Measurements from ENCODE around the gene SCAMP4.

The SCAMP4 gene

DNA sequence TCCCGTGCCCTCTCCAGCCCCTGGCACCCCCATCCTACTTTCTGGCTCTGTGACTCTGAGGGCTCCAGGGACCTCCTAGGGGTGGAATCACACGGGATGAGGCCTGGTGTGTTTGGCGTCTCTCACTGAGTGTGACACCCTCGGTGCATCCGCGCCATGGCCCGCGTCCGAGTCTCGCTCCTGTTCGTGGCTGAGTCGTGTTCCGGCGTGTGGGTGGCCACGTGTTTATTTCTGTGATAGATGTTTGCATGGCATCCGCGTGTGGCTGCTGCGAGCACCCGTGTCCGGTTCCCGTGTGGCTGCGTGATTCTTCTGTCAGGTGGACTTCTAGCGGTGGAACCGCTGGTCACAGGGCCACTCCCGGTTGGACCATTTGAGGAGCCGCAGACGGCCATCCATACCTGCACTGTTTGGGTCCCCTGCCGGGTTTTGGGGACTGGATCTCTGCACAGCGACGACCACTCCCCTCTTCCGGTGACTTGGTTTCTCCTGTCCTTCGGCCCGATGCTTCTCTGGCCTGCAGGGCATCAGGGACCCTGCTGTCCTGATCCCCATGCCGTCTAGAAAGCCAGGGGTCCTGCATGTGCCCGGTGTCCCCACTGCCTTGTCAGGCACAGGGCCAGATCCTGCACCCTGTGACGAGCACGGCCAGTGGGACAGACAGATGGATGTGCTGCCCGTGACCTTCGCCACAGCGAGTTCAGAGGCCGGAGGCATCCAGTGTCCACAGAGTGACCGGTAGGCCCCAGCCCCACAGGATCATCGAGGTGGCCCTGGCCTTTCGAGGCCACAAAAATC is 44.3 kb downstream of the SCAMP4 start:
- no peak overlapping the region for H2BK120ac ChIP-seq (ENCODE audit: low read depth, low read length)
- no peaks in the 10 kb centered on the region for H3K27me3 ChIP-seq (ENCODE audit: control insufficient read depth in 1 of 2, insufficient read depth in 1 of 2, low read length in 2 of 2)
- H4K8ac ChIP-seq (ENCODE audit: low read length): no peak overlapping the region
- peaks cover 22% of the 10 kb centered on the region for H3K4me1 ChIP-seq (ENCODE audit: control insufficient read depth, insufficient read depth, low read depth, low read length)
- WGBS: 96% methylated on average over 41 of the region's 44 CpGs
- no peak overlapping the region for H3K4me2 ChIP-seq (ENCODE audit: low read length, poor library complexity, severe bottlenecking)
- no peak overlapping the region for H3K4me3 ChIP-seq (ENCODE audit: insufficient read depth in 1 of 2, low read depth in 1 of 2, low read length in 2 of 2)
- no peak overlapping the region for H2BK12ac ChIP-seq (ENCODE audit: low read length in 2 of 2)
- no peak for DNase-seq
- no peak overlapping the region for H3K4ac ChIP-seq (ENCODE audit: low read depth in 1 of 2, low read length in 2 of 2)
- no peaks in the 10 kb centered on the region for H3K9me3 ChIP-seq (ENCODE audit: control insufficient read depth, low read length)
- H3K14ac ChIP-seq (ENCODE audit: low read length in 2 of 2): no peak overlapping the region
- peaks cover 0 to 64% of the 10 kb centered on the region in 2 experiments for H3K36me3 ChIP-seq (ENCODE audit: control insufficient read depth in 1 of 2, insufficient read depth in 2 of 2, low read depth in 1 of 2, low read length in 2 of 2)
- H3K27ac ChIP-seq (ENCODE audit: low read length, poor library complexity, severe bottlenecking): no peak overlapping the region
- no peak overlapping the region for H3K9ac ChIP-seq (ENCODE audit: low read length)
- H4K91ac ChIP-seq (ENCODE audit: low read length): no peak overlapping the region
- H2AFZ ChIP-seq (ENCODE audit: low read depth, low read length): no peak overlapping the region
- H2AK5ac ChIP-seq (ENCODE audit: low read length, severe bottlenecking): no peak overlapping the region
- H2BK15ac ChIP-seq (ENCODE audit: low read depth, poor library complexity, severe bottlenecking): no peak overlapping the region
- no peak overlapping the region for H3K18ac ChIP-seq (ENCODE audit: low read depth in 1 of 2, low read length in 2 of 2)
- no peak overlapping the region for H2BK5ac ChIP-seq (ENCODE audit: low read depth, low read length, poor library complexity, severe bottlenecking)
- H3K79me1 ChIP-seq (replicated peaks; ENCODE audit: low read length, poor library complexity, severe bottlenecking): peaks cover 2% of the 10 kb centered on the region
- no peak overlapping the region for H3K23ac ChIP-seq (ENCODE audit: low read length in 2 of 2)

DNA sequence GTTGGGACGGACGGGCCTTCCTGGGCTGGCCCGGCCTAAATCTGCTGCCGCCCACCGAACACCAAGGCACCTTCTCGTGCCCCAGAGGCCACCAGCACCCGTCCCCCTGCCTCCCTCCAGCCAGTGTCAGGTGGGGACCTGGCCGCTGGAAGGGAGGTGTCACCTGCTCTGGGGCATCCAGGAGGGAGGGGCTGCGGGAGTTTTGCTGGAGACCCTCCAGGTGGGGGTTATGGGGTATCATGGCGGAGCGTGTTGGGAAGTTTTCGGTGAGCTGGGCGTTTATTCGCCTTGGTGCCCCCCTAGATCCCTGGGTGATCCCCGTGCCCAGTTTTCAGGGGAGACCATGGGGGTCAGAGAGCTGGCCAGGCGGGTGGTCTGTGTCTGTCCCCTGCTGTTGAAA is 45.4 kb downstream of the SCAMP4 start:
- Histone ChIP-seq H3K4me2 (ENCODE audit: low read length, poor library complexity, severe bottlenecking) (no peak overlapping the region), H4K91ac (ENCODE audit: low read length) (no peak overlapping the region), H3K18ac (ENCODE audit: low read depth in 1 of 2, low read length in 2 of 2) (no peak overlapping the region), H3K79me1 (replicated peaks; ENCODE audit: low read length, poor library complexity, severe bottlenecking) (peaks cover 4% of the 10 kb centered on the region), H2BK15ac (ENCODE audit: low read depth, poor library complexity, severe bottlenecking) (no peak overlapping the region), H2BK120ac (ENCODE audit: low read depth, low read length) (no peak overlapping the region), H3K23ac (ENCODE audit: low read length in 2 of 2) (no peak overlapping the region), H2BK5ac (ENCODE audit: low read depth, low read length, poor library complexity, severe bottlenecking) (no peak overlapping the region), H3K36me3 (ENCODE audit: control insufficient read depth in 1 of 2, insufficient read depth in 2 of 2, low read depth in 1 of 2, low read length in 2 of 2) (peaks cover 0 to 71% of the 10 kb centered on the region in 2 experiments), H3K9me3 (ENCODE audit: control insufficient read depth, low read length) (no peaks in the 10 kb centered on the region), H3K4ac (ENCODE audit: low read depth in 1 of 2, low read length in 2 of 2) (no peak overlapping the region), H4K8ac (ENCODE audit: low read length) (no peak overlapping the region), H3K9ac (ENCODE audit: low read length) (no peak overlapping the region), H3K4me3 (ENCODE audit: insufficient read depth in 1 of 2, low read depth in 1 of 2, low read length in 2 of 2) (no peak overlapping the region), H3K27me3 (ENCODE audit: control insufficient read depth in 1 of 2, insufficient read depth in 1 of 2, low read length in 2 of 2) (no peaks in the 10 kb centered on the region), H3K4me1 (ENCODE audit: control insufficient read depth, insufficient read depth, low read depth, low read length) (peaks cover 25% of the 10 kb centered on the region), H2BK12ac (ENCODE audit: low read length in 2 of 2) (no peak overlapping the region), H2AK5ac (ENCODE audit: low read length, severe bottlenecking) (no peak overlapping the region), H3K14ac (ENCODE audit: low read length in 2 of 2) (no peak overlapping the region), H2AFZ (ENCODE audit: low read depth, low read length) (no peak overlapping the region), H3K27ac (ENCODE audit: low read length, poor library complexity, severe bottlenecking) (no peak overlapping the region)
- DNase-seq: no peak
- 97% methylated on average over 16 of the region's 16 CpGs for WGBS

DNA sequence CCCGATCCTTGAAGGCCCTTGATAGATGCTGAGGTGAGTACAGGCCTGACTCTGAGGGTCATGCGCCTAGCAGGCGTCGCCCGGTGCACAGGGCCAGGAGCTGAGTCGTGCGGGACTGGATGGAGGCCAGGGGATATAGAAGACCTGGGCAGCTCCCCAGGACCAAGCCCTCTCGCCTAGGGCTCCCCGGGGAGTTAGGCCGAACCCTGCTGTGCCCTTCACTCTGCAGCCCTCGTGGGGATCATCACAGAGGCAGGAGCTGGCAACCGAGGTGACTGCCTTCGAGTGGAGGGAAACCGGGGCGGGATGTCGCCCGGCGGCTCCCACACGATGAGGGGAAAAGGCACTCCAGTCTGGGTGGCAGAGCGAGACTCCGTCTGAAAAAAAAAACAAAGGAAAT is 47.4 kb downstream of the SCAMP4 start:
- Histone ChIP-seq H2BK5ac (ENCODE audit: low read depth, low read length, poor library complexity, severe bottlenecking) (no peak overlapping the region), H3K9ac (ENCODE audit: low read length) (no peak overlapping the region)
- WGBS: 97% methylated on average over 21 of the region's 21 CpGs

DNA sequence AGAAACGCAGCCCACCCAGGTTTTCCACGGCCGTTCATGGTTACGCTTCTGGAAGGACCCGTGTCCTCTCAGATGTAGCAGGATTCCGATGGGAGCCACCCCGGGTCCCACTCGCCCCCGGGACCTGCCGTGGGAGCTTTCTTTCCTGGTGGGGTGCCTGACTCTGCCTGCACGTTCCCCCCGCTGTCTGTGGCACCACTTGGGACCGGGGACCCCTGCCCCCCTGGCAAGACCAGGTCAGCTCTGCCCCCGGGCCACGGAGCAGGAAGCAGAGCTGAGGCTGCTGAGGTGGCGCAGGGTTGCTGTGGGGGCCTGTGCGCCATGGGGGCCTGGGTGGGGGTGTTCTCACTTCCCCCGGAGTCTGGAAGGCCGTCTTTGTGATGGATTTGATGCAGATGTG is 47.8 kb downstream of the SCAMP4 start:
- no peak overlapping the region for H2AFZ ChIP-seq (ENCODE audit: low read depth, low read length)
- no peak overlapping the region for H2BK120ac ChIP-seq (ENCODE audit: low read depth, low read length)
- peaks cover 10% of the 10 kb centered on the region for H3K79me1 ChIP-seq (replicated peaks; ENCODE audit: low read length, poor library complexity, severe bottlenecking)
- no peak overlapping the region for H3K4ac ChIP-seq (ENCODE audit: low read depth in 1 of 2, low read length in 2 of 2)
- 96% methylated on average over 19 of the region's 19 CpGs for WGBS
- no peak overlapping the region for H3K18ac ChIP-seq (ENCODE audit: low read depth in 1 of 2, low read length in 2 of 2)
- no peak overlapping the region for H3K9ac ChIP-seq (ENCODE audit: low read length)
- no peaks in the 10 kb centered on the region for H3K9me3 ChIP-seq (ENCODE audit: control insufficient read depth, low read length)
- no peak overlapping the region for H3K4me3 ChIP-seq (ENCODE audit: insufficient read depth in 1 of 2, low read depth in 1 of 2, low read length in 2 of 2)
- H3K27ac ChIP-seq (ENCODE audit: low read length, poor library complexity, severe bottlenecking): no peak overlapping the region
- H3K4me1 ChIP-seq (ENCODE audit: control insufficient read depth, insufficient read depth, low read depth, low read length): peaks cover 28% of the 10 kb centered on the region
- no peak overlapping the region for H2BK5ac ChIP-seq (ENCODE audit: low read depth, low read length, poor library complexity, severe bottlenecking)
- no peak for DNase-seq
- H2BK15ac ChIP-seq (ENCODE audit: low read depth, poor library complexity, severe bottlenecking): no peak overlapping the region
- no peak overlapping the region for H2BK12ac ChIP-seq (ENCODE audit: low read length in 2 of 2)
- peaks cover 0 to 79% of the 10 kb centered on the region in 2 experiments for H3K36me3 ChIP-seq (ENCODE audit: control insufficient read depth in 1 of 2, insufficient read depth in 2 of 2, low read depth in 1 of 2, low read length in 2 of 2)
- H3K23ac ChIP-seq (ENCODE audit: low read length in 2 of 2): no peak overlapping the region
- H4K8ac ChIP-seq (ENCODE audit: low read length): no peak overlapping the region
- H3K27me3 ChIP-seq (ENCODE audit: control insufficient read depth in 1 of 2, insufficient read depth in 1 of 2, low read length in 2 of 2): no peaks in the 10 kb centered on the region
- no peak overlapping the region for H2AK5ac ChIP-seq (ENCODE audit: low read length, severe bottlenecking)
- H3K14ac ChIP-seq (ENCODE audit: low read length in 2 of 2): no peak overlapping the region
- H3K4me2 ChIP-seq (ENCODE audit: low read length, poor library complexity, severe bottlenecking): no peak overlapping the region
- H4K91ac ChIP-seq (ENCODE audit: low read length): no peak overlapping the region

More for the DNA sequence above, 47.4 kb downstream of the SCAMP4 start:
- H3K79me1 ChIP-seq (replicated peaks; ENCODE audit: low read length, poor library complexity, severe bottlenecking): peaks cover 6% of the 10 kb centered on the region
- no peak overlapping the region for H3K4me2 ChIP-seq (ENCODE audit: low read length, poor library complexity, severe bottlenecking)
- no peak overlapping the region for H2BK12ac ChIP-seq (ENCODE audit: low read length in 2 of 2)
- H4K8ac ChIP-seq (ENCODE audit: low read length): no peak overlapping the region
- H2BK120ac ChIP-seq (ENCODE audit: low read depth, low read length): no peak overlapping the region
- H3K14ac ChIP-seq (ENCODE audit: low read length in 2 of 2): no peak overlapping the region
- no peak overlapping the region for H3K18ac ChIP-seq (ENCODE audit: low read depth in 1 of 2, low read length in 2 of 2)
- no peak overlapping the region for H3K27ac ChIP-seq (ENCODE audit: low read length, poor library complexity, severe bottlenecking)
- H3K4me1 ChIP-seq (ENCODE audit: control insufficient read depth, insufficient read depth, low read depth, low read length): peaks cover 26% of the 10 kb centered on the region
- H3K4me3 ChIP-seq (ENCODE audit: insufficient read depth in 1 of 2, low read depth in 1 of 2, low read length in 2 of 2): no peak overlapping the region
- no peak overlapping the region for H3K4ac ChIP-seq (ENCODE audit: low read depth in 1 of 2, low read length in 2 of 2)
- DNase-seq: no peak
- H2BK15ac ChIP-seq (ENCODE audit: low read depth, poor library complexity, severe bottlenecking): no peak overlapping the region
- H3K27me3 ChIP-seq (ENCODE audit: control insufficient read depth in 1 of 2, insufficient read depth in 1 of 2, low read length in 2 of 2): no peaks in the 10 kb centered on the region
- peaks cover 0 to 77% of the 10 kb centered on the region in 2 experiments for H3K36me3 ChIP-seq (ENCODE audit: control insufficient read depth in 1 of 2, insufficient read depth in 2 of 2, low read depth in 1 of 2, low read length in 2 of 2)
- no peak overlapping the region for H3K23ac ChIP-seq (ENCODE audit: low read length in 2 of 2)
- H4K91ac ChIP-seq (ENCODE audit: low read length): no peak overlapping the region
- no peak overlapping the region for H2AFZ ChIP-seq (ENCODE audit: low read depth, low read length)
- no peaks in the 10 kb centered on the region for H3K9me3 ChIP-seq (ENCODE audit: control insufficient read depth, low read length)
- H2AK5ac ChIP-seq (ENCODE audit: low read length, severe bottlenecking): no peak overlapping the region

Data from mesenchymal stem cell (in vitro differentiated cells and primary cell).